ENCODE measurements around the gene PDCD11.

The PDCD11 gene

DNA sequence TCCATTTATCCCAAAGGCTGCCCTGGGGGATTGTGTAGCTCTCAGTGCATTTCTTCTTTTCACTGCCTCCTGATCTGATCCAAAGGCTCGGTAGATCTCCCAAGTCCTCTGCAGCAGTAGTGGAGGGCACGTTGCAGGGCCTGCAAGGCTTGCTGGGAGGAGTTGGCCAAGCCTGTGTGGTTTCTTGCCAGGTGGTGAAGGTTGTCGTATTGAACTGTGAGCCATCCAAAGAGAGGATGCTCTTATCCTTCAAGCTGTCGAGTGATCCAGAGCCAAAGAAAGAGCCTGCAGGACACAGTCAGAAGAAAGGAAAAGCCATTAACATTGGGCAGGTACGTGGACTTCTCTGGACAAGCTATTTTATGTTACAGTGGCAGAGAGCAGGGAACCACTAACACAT, 21.2 kb downstream of the PDCD11 start:
- no peak for DNase-seq (ENCODE audit: low spot score)

DNA sequence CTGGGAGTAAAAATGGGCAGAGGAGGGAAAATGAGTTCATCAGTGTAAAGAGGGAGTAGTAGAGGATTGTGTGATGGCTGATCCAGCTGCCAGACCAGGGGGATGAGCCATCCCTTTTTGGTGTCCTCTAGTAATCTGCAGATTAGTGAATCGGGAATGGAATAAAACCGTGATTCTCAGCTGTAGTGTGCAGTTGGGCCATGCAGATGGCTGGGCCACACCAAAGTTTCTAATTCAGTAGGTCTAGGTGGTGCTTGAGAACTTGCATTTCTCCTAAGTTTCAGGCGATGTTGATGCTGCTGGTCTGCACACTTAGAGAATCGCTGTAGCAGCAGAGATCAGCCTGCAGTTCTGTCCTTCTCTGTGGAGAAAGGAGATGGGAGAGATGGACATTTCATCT, 22.7 kb downstream of the PDCD11 start:
- DNase-seq (ENCODE audit: low spot score): no peak

DNA sequence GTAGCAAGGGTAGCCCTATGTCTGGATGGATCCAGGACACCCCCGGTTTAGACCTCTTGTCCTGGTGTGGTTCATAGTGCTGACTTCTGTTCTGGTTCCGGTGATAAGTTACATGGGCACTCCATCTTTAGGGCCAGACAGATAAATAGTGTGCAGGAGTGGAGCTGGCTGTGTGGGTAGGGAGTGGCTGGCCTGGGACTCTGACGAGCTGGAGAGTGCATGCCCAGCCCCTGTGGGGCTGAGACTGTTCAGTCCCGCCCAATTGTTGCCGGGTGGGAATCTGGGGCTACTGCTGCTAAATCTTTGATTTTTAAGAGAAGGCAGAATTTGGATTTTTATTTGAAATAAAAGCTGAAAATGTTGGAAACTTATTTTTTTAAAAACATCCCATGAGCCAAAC, 27.3 kb downstream of the PDCD11 start:
- no peak for DNase-seq (ENCODE audit: low spot score)

DNA sequence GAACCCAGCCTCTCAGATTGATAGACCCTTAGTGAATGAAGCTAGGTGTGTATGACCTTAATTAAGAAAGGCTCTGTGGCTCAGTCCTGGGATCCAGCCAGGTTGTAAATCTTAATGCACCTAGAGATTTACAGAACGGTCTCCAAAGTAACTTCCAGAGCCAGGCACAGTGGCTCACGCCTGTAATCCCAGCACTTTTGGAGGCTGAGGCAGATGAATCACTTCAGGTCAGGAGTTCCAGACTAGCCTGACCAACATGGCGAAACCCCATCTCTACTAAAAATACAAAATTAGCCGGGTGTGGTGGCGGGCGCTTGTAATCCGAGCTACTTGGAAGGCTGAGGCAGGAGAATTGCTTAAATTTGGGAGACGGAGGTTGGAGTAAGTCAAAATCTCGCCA, 31.4 kb downstream of the PDCD11 start:
- DNase-seq (ENCODE audit: low spot score): no peak

DNA sequence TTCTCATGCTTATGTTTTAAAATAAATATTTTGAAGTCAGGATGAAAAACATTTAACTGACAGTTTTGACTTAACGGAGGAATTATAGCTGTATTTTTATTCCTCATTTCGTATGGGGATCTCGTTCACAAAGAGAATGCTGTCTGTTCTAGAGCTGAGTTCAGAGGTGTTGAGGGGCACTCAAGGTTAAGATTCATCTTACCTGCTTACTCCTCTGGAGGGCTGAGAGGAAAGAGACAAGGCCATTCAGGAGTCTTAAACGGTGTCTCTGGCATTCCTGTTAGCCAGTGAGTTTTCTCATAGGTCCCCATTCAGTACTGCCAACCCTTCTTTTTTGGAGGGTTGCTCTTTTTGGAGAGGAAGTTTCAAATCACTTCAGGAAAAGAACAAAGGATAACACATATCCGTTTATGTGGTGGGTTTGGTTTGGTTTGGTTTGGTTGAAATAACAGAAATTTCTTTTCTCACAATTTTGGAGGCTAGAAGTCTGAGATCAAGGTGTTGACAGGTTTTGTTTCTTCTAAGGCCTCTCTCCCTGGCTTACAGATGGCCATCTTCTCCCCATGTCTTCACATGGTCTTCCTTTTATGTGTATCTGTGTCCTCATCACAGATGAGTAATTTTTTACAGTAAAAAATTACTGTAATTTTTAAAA, 32.7 kb downstream of the PDCD11 start:
- DNase-seq (ENCODE audit: low spot score): no peak

DNA sequence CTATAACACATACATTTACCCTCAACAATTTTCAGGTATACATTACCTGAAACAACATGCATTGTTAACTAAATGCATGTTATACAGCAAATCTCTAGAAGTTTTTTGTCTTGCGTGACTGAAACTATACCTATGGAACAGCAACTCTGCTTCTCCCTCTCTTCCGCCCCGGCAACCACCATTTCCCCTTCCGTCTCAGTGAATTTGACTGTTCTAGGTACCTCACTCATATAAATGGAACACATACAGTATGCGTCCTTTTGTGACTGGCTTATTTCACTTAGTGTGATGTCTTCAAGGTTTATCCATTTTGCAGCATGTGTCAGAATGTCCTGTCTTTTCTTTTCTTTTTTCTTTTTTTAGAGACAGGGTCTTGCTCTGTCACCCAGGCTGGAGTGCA, 33.2 kb downstream of the PDCD11 start:
- DNase-seq (ENCODE audit: low spot score): no peak

DNA sequence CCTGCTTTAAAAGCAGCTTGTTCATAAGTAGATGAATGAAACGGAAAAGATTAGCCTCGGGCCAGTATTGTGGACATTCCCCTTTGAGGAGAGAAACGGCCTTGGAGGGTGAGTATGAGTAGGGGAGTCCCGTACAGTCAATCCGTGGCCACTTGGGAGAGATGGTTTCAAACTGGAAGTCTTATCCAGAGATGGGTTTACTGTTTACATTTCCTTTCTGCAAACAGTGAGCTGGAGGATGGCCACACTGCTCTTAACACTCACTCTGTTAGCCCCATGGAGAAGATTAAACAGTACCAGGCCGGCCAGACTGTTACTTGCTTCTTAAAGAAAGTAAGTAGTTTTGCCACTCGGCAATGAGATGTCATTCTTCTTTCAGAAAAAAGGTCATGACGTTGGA, 35.5 kb downstream of the PDCD11 start:
- no peak for DNase-seq (ENCODE audit: low spot score)

DNA sequence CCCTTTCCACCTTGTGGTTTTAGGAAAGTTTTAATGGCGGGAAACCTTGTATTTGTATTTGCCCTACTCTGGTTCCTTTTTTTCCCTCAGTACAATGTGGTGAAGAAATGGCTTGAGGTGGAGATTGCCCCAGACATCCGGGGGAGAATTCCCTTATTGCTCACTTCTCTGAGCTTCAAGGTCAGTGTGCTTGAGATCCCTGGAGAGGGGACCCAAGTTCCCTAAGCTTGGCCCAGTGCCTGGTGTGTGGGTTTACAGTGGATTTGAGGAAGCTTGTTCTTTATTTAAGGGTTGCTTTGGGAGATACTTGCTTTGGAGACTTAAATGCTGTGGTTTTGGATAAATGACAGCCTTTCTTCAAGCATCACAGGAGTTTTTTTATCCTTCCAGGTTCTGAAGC, 37.4 kb downstream of the PDCD11 start:
- no peak for DNase-seq (ENCODE audit: low spot score)

DNA sequence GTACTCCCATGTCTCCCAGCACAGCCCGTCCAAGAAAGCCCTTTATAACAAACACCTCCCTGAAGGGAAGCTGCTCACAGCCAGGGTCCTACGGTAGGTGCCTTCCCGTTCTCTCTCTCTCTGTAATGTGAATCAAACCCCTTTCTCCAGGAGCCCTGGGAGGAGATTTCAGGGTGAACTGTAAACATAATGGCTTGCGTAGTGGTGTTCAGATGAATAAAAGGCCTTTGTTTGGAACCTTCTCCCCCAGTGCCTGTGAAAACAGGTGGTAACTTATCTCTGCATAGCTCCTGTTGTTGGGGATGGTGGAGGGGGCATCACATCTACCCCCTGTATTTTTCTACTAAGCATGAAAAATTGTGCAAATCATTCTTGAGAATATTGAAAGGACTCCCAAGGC, 43.4 kb downstream of the PDCD11 start:
- DNase-seq (ENCODE audit: low spot score): no peak

DNA sequence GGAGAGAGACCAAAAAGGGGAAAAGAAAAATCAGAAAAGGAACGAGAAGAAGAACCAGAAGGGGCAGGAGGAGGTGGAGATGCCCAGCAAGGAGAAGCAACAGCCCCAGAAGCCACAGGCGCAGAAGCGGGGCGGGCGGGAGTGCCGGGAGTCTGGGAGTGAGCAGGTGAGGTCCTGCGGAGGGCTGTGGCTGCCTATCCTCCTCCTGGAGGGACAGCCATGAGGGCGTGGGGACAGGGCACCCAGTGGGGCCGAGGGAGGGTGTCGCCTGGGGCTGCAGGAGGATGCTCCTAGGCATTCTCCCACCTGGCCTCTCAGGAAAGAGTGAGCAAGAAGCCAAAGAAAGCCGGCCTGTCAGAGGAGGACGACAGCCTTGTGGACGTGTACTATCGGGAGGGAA, 44.0 kb downstream of the PDCD11 start:
- DNase-seq (ENCODE audit: low spot score): no peak

DNA sequence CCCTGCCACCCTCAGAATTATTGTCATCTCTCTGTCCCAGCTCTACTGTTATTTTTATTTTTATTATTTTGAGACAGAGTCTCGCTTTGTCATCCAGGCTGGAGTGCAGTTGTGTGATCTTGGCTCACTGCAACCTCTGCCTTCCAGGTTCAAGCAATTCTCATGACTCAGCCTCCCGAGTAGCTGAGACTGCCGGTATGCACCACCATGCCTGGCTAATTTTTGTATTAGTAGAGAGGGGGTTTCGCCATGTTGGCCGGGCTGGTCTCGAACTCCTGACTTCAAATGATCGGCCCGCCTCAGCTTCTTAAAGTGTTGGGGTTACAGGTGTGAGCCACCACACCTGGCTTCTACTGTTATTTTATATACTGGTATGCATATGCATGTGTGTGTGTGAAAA, 44.8 kb downstream of the PDCD11 start:
- DNase-seq (ENCODE audit: low spot score): no peak

DNA sequence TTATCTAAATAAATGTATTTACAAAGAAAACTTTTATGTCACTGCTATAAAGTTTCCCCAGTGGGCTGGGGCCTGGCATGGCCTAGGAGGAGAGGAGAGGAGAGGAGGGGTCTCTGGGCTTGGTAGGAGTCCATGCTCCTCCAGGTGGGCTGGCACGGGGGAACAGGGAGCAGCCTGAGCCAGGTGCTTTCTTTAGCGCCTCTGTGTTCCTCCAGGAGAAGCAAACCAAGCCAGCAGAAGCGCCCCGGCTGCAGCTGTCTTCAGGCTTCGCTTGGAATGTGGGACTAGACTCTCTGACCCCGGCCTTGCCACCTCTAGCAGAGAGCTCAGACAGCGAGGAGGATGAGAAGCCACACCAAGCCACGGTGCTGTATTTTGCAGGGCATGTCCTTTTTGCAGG, 45.2 kb downstream of the PDCD11 start:
- DNase-seq (ENCODE audit: low spot score): no peak

DNA sequence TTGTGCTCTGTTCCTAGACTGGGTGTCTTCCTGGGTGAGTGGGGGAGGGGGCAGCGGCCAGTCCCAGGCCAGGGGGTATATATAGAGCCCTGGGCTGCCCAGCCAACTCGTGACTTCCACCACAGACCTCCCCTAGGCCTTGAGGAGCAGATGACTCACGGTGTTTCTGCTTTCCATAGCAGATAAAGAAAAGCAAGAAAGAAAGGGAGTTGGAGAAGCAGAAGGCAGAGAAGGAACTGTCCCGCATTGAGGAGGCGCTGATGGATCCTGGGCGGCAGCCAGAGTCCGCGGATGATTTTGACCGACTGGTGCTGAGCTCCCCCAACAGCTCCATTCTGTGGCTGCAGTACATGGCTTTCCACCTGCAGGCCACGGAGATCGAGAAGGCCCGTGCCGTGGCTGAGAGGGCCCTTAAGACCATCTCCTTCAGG, 45.6 kb downstream of the PDCD11 start:
- no peak for DNase-seq (ENCODE audit: low spot score)

DNA sequence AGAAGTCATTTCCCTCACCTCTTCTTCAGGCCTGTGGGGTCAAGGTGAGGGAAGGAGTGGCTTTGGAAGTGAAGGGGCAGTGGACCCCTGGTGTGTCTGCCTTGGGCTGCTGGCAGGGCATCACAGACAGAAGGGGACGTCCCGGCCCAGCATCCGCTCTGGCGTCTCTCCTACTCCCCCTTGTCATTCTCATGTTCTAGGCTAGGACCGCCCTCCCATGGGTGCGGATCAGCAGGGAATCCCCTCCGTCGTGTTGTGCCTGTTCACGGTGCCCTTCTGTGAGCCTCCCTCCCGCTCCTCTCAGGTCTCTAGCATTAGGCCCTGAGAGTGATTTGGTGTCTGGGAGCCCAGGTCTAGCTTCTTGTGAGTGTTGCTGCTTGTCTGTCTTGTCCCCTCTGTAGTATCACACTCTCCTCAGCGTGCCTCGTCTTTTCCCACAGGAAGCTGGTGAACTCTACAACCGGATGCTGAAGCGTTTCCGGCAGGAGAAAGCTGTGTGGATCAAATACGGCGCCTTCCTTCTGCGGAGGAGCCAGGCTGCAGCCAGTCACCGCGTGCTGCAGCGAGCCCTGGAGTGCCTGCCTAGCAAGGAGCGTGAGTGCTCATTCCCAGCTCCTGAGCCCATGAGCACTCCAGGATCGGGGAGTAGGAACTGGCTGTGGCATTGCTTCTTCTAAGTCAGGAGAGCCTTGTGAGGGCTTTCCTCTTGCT, 47.2 kb downstream of the PDCD11 start:
- no peak for DNase-seq (ENCODE audit: low spot score)

DNA sequence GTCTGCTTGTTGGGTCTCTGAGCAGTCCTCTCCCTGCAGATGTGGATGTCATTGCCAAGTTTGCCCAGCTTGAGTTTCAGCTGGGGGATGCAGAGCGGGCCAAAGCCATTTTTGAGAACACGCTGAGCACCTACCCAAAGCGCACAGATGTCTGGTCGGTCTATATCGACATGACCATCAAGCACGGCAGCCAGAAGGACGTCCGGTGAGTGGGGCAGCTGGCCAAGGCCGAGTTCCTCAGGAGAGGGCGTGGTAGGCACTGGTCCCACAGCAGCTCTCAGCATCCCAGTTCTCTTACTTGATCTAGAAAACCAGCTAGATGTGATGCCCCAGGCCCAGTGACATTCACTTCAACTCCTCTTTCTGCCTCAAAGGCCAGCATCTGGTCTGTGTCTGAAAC, 48.1 kb downstream of the PDCD11 start:
- DNase-seq (ENCODE audit: low spot score): no peak

DNA sequence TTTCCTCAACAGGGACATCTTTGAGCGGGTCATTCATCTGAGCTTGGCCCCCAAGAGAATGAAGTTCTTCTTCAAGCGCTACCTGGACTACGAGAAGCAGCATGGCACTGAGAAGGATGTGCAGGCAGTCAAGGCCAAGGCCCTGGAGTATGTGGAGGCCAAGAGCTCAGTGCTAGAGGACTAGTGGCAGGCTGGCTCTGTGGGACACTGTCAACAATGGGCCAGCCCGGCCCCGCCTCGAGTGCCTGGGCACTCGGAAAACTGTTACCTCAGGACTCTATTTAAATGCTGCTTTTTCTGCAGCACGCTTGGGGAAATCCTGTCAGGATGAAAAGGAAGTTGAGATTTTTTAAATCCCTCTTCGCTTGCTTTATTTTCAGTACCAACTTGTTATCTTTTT, 48.9 kb downstream of the PDCD11 start:
- no peak for DNase-seq (ENCODE audit: low spot score)

DNA sequence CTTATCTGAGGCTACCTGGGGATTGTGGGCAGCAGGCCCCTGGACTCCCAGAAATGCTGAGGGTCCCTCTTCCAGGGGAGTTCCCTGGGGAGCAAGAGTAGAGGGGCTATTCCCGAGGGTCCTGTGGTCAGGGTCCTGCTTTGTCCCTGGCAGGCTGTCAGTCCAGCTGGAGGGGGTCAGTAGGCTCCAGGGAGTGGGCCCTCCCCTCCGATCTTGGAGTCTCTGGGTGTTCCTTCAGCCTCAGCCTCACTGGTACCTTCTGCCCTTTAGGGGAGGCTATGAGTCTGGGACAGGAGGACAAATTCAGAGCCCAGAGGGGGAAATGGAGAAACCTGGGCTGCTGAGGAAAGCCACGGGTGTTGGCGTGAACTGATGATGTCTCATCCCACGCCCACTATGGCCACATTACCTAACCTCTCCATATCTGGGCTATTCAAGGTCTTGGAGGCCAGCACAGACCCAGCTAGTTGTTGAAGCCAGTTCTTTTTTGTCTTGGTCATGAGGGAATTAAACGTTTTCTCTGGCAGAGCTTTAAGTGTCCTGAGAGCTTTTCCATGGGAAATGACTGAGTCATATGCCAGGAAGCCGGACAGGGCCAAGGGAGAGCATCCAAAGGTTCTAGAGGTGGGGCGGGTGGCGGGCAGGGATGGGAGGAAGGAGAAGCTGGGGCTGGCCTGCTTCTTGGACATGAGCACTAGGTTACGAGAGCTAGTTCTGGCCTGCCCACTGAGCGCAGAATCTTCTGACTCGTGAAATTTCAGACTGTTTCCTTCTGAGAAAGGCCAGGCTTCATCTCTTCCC, 49.5 kb downstream of the PDCD11 start:
- DNase-seq (ENCODE audit: low spot score): no peak

DNA sequence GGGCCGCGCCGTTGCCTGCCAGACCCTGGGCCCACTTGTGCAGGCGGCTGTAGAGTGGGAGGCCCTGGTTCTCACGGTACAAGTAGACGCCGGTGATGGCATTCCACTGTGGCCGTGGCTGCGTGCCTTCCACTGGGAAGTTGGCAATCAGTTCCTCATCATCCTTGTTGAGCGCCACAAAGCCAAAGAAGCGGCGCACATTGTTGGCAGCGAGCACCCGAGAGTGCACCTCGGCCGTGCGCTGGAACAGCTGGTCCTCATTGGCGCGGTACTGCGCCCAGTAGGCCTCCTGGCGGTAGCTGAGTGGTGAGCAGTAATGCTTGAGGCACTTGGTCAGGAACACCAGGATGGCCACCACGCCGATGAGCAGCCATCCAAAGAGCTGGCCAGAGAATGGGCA, 50.8 kb downstream of the PDCD11 start:
- no peak for DNase-seq (ENCODE audit: low spot score)

DNA sequence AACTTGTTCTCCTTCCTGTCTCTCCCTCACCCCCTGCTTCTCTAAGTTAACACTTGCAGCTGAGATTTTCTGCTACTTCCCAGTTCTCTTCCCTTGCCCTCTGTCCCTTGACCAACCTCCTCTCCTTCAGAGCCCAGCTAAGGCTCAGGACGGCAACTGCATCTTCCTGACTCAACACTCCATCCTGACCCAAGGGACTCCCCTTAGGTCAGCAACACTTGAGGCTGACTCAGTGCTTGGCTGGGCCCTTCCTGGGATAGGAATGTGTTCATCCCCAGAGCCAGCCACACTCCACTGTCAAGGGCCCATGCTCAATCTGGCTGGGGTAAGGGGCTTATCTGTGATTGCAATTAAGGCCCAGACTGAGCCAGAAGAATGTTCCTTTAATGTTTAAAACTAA, 52.3 kb downstream of the PDCD11 start:
- no peak for DNase-seq (ENCODE audit: low spot score)

DNA sequence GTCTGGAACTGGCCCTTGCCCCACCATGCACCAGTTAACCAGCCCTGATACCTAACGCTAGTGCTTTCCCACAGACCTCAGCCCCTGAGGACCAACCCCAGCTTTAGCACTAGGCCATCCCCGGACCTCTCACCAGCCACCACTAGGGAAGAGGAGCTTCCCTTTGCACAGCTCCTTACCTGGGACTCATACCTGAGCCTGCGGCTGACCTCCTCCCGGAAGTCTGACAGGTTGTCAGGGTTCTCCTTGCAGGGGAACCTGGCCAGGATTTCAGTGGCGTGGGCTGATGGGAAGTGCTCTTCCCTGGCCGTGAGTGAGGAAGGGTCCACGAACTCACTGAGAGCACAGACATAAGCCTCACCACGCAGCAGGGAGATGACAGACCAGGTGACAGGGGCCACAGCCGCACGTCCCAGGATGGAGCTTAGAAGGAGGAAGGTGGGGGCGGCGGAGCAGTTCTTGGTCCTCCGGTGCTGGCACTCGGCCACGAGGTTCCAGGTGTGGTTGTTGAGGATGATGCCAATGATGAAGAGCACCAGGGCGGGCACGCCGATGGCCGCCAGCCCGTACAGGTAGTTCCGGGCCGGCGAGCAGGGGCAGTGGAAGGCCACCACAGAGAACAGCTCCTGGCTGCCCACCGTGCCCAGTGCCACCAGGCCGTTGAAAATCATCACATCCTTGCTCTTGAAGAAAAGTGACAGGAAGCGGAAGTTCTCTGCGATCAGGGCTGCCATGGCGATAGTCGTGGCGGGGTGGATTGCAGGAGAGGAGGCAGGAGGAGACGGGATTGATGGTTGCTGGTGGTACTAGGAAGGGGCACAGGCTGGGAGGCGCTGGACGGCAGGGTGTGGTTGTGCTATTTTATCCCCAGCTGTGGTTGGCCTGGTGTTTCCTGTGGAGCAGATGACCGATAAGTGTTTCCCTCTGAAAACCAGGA, 53.0 kb downstream of the PDCD11 start:
- DNase-seq (ENCODE audit: low spot score): no peak

DNA sequence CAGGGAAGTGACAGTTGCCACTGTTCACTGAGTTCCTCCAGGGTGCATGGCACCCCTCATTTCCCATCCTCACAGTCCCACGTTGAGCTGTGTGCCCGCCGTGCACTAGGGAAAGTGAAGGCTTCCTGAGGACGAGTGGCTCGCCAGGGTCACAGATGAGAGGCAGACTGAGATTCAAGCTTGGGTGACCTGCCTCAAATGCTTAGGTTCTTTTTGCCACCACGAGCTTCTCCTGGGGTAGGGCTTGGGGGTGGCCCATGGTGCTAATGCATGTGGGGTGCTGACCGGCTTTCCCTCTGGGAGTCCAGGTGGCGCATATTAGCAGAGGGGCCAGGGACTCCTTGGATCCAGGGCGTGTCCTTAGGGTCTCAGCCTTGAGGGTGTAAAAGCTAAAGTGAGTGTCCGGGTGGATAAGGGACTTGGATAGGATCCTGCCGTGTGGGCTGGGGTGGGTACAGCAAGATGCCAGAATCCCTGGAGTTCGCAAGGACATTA, 53.8 kb downstream of the PDCD11 start:
- no peak for DNase-seq (ENCODE audit: low spot score)

All from putamen (tissue), 1 donor.